Inflammatory macrophage treated with lipopolysaccharide for 4 hours (primary cell): Measurements from ENCODE around the gene FAM53B.

ENCODE experiments used
- DNase-seq: peaks from one replicate; pipeline ENCODE4 v3.0.0-alpha.2; 2020

FAM53B gene

DNA sequence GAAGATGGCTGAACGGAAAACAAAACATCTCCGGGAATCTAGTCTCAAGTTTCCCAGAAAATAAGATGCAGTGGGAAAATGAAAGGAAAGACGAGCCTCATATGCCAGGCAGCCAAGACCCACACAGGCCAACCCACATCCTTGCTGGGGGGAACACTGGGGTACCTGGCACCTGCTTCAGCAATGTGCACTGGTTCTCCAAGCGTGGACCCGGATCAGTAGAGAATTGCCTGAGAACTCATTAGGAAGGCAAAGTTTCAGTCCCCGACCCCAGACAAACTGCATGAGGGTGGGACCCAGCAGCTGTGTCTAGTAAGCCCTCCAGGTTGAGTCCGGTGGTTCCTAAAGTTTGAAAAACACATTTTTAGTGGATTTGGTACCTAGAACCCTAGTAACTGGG, 18.4 kb downstream of the FAM53B start:
- DNase-seq, result no peak

- DNase-seq, result no peak
These were observed 19.0 kb downstream of the FAM53B start for GRCh38 chr10:124725171-124725631.

- no peak for DNase-seq
These were observed 19.7 kb downstream of the FAM53B start for GRCh38 chr10:124724279-124725027.

DNA sequence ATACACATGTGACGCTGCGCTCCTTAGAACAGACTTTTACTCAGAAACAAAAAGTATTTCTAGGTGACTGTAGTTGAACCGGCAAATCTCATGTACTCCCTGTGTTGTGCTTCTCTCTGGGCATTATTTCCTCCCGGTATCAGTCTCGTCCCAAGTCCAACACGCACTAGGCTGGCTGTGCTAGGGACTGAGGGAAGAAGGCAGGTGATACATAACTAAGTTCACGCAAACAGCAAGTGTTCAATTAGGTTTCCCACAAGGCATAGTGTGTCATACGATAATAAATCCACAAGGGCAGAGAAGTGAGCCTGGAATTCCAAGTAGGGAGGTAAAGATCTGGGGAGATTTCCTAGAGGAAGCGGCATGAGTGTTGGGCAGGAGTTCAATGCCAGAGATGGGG, 20.4 kb downstream of the FAM53B start:
- no peak for DNase-seq

DNA sequence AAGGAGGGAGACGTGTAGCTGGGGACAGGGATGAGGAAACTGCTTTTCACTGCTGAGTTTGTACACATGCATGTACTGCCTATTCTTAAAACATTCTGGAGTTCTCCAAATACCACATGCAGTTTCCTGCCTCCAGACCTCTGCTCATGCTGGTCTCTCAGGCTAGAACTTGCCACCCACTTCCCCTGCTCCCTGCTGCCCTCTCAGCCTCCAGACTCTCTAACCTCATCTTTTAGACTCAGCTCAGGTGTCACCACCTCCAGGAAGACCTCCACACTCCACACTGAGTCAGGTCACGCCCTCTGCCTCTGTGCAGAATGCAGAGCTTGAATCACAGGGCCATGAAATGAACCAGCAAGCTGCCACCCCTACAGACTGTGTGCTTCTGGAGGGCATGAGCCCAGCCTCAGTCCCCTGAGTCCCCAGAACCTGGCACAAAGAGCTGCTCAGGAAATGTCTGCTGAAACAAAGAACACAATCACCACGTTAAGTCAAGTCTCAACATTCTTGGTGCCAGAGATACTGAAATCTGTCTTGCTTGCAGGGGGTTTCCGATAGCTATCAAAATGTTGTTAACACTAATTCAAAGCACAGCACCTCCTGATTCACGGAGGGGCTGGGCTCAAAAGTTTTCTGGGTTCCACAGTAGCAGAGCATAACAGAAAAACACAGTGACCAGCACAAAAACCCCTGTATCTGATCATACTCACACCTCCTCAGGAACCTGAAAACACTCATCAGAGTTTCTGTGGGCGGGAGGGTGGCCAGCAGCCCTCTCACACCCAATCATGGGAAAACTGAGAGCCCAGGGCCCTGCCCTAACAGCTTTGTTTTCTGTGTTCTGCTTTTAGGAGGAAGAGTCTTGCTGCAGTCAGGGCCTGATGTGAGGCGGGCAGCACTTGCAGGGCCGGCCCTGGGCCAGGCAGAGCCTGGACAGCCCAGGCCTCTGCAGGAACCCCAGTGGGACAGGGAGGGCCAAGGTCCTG, 21.1 kb downstream of the FAM53B start:
- DNase-seq, result peak; percentile 79

GRCh38 chr10:124721330-124722045, 22.7 kb downstream of the FAM53B start:
- peak; percentile 82 for DNase-seq

DNA sequence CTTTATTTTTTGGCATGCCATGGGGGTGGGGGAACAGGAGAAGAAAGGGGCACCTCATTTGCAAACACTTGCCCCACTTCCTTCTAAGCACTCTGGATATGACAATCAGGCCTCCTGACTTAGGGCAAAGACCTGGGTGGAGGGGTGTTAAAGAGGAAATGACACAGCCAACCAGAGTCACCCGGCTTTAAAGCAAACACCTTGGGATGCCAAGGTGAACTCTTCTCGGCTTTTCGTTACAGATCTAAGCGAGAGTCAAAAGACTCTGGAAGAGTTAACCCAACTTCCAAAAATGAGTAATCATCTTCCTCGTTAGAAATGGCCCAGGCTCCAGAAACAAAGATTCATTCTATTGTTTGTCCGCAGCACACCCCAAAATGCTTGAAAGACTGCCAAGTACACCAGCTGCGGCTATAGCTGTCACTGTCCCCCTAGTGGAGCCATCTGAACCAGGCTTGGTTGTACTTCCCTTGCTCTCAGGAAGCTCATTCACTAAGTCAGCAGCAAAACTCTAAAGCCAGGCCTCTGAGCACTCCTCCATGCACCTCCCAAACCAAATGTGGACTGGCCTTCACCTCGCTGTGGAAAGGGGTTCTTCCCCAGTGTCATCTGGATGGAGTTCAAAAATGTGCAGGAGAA, 24.8 kb downstream of the FAM53B start:
- peak; percentile 67 for DNase-seq

GRCh38 chr10:124717911-124718741, 26.1 kb downstream of the FAM53B start:
- DNase-seq, result peak; percentile 95

- no peak for DNase-seq
These were observed 27.0 kb downstream of the FAM53B start for GRCh38 chr10:124717041-124717757.

- DNase-seq, result no peak
These were observed 27.8 kb downstream of the FAM53B start for GRCh38 chr10:124716369-124716768.

DNA sequence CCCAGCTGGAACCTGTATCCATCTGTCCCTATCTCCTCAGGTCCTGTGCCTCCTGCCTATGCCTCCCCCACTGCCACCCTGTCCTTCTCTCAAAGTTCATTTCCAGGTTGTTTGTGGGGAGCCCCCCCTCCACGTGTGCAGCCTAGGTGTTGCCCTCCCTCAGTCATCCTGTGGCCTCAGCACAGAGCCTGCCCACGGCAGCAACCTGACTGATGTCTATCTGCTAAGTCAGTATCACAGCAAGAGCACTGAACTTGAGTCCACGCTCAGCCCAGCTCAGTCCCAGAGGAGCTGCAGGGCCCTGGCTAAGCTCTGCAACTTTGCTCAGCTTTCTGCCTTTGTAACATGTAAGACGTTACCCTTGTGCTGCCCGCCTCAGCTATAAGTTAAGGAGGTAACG, 28.7 kb downstream of the FAM53B start:
- no peak for DNase-seq

GRCh38 chr10:124713679-124714255, 30.4 kb downstream of the FAM53B start:
- DNase-seq, result no peak

DNA sequence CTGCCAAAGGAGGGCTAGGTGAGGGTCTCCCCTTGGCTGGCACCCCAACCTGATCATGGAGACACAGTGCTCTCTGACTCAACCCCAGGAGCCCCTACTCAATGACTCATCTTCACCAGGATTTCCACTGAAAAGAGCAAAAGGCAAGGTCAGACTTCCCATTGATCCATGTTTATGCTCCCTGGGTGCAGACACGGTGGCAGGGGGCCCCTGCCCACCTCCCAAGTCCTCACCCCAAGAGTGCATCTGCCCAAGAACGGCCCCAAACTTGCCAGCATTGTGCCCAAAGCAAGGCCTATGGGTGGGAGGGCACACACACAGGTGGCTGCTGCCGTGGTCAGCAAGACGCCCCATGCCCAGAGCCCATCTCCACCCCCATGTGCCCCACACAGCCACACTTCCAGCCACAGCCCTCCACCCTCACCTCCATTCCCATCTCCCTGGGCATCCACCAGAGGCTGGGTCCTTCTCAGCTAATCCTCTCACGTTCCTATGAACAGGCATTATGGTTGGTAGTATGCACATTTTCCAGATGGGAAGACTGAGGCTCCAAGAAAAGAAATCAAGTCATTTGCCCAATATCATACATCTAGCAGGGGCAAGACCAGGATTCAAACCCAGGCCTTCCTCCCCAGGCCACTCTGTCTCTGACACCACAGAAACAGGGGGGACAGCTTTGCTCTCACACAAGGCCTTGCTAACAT, 31.3 kb downstream of the FAM53B start:
- DNase-seq, result no peak

DNA sequence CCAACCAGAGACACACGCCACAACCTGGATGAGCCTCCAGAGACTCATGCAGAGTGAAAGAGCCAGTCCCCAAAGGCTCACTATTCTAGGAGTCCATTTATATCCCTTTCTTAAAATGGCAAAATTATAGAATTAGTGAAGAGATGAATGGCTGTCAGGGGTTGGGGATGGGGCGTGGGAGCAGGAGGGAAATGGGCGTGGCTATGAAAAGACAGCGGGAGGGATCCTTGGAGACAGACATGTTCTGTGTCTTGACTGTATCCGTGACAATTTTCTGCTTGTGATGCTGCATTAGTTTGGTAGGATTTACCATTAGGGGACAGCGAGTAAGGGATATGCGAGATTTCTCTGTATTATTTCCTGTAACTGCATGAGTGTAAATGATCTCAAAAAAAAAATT, 33.0 kb downstream of the FAM53B start:
- no peak for DNase-seq

- DNase-seq, result no peak
These were observed 33.8 kb downstream of the FAM53B start for GRCh38 chr10:124710266-124710881.

DNA sequence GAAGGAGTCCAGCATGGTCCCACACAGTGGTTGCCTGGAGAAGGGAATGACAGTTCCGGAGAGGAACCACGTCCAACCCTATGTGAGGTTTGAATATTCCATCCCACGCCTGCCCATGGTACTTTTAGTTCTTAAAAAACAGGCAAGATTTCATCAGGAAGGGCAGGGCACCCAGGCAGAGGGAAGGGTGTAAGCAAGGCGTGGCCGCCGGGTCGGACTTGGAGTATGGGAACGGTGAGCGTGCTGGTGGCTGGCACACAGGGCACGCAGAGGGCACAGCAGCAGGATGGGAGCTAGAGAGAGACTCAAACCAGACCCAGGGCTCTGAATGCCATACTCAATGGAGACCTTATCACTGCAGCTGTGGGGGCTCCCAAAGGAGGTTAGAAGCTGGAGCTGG, 34.3 kb downstream of the FAM53B start:
- DNase-seq, result peak; percentile 87

DNA sequence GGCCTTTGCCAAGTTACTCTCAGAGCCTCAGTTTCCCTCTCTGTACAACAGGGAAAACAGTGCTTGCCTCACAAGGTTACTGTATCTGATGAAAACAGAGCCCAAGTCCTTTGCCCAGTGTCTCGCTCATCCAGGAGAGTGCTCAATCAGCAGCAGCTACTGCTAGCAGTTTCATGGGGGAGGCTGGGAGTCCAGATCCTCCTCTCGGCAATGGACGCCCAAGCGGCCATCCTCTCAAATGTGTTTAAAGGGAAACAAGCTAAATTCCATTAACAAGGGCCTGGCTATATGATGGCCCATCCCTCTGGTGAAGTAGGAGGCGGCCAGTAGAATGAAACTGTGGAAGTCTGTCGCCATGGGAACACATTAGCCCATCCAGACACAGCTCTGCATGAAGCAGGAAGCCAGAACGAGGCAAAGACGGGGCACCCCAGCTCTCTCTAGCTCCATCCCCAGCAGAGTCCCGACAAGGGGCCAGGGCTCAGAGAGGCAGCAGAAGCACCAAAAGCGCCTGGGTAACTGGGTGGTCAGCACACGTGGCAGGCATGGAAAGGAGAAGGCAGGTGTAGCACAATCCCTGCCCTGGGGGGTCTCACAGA, 35.2 kb downstream of the FAM53B start:
- peak; percentile 22 for DNase-seq

GRCh38 chr10:124708246-124708779, 35.9 kb downstream of the FAM53B start:
- DNase-seq, result no peak

DNA sequence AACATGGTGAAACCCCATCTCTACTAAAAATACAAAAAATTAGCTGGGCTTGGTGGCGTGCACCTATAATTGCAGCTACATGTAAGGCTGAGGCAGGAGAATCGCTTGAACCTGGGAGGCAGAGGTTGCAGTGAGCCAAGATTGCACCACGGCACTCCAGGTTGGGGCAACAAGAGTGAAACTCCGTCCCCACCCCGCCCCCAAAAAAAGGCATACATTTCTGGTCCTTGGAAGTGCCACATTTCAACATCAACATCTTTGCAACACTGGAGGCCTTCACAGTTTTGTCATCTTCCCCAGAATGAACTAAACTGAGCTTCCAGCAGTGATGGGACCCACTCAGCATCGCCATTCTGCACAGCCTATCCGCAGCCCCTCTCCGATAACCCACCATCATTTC, 36.6 kb downstream of the FAM53B start:
- peak; percentile 81 for DNase-seq
